Measurements from ENCODE around the gene TSPAN15.

Gene TSPAN15

DNA sequence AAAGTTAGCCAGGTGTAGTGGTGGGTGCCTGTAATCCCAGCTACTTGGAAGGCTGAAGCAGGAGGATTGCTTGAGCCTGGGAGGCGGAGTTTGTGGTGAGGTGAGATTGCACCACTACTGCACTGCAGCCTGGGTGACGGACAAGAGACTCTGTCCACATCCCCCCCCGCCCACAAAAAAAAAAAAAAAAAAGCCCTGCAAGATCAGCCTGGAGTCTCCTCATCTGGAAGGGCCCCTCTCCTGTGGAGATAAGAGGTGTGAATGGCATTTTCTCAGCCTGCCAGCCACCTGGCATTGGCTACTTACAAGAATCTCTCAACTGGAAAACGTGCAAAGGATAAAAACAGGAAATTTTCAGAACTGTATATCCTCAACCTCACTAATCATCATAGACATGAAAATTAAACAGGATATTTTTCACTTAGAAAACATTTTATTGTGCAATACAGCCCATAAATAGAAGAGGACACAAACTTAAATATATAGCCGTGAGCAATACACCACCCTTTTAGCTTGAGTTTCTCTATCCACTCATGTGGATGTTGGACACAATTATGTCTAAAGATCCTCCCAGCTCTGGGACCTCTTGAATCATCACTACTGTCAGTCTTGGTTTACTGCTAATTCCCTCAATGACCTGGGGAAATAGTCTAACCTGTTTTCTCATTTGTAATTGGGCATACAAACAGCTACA is 11.3 kb upstream of the TSPAN15 start:
- Histone ChIP-seq H2AFZ (ENCODE audit: low read depth, low read length, severe bottlenecking) (no peak overlapping the region), H3K9me3 (ENCODE audit: insufficient read depth, low read length) (no peaks in the 10 kb centered on the region), H3K27me3 (ENCODE audit: low read length) (no peaks in the 10 kb centered on the region), H3F3A (ENCODE audit: insufficient read depth) (no peaks in the 10 kb centered on the region), H3K9ac (ENCODE audit: low read length) (no peak overlapping the region), H3K79me2 (ENCODE audit: insufficient read depth, low read length) (no peaks in the 10 kb centered on the region), H4K20me1 (ENCODE audit: low read depth, low read length) (no peaks in the 10 kb centered on the region), H3K4me2 (ENCODE audit: low read depth, low read length, poor library complexity, severe bottlenecking) (no peak overlapping the region), H3K36me3 (ENCODE audit: low read length) (no peaks in the 10 kb centered on the region), H3K4me3 (ENCODE audit: insufficient read depth, low read length, poor library complexity, severe bottlenecking) (no peak overlapping the region), H3K9me2 (replicated peaks; ENCODE audit: insufficient read depth, low read length) (no peaks in the 10 kb centered on the region), H3K27ac (ENCODE audit: low read depth, low read length) (no peak overlapping the region)
- TF ChIP-seq EZH2phosphoT487 (conservative IDR thresholded peaks at IDR 0.05; ENCODE audit: low read length), result no peak
- TF ChIP-seq, protein P1, sequence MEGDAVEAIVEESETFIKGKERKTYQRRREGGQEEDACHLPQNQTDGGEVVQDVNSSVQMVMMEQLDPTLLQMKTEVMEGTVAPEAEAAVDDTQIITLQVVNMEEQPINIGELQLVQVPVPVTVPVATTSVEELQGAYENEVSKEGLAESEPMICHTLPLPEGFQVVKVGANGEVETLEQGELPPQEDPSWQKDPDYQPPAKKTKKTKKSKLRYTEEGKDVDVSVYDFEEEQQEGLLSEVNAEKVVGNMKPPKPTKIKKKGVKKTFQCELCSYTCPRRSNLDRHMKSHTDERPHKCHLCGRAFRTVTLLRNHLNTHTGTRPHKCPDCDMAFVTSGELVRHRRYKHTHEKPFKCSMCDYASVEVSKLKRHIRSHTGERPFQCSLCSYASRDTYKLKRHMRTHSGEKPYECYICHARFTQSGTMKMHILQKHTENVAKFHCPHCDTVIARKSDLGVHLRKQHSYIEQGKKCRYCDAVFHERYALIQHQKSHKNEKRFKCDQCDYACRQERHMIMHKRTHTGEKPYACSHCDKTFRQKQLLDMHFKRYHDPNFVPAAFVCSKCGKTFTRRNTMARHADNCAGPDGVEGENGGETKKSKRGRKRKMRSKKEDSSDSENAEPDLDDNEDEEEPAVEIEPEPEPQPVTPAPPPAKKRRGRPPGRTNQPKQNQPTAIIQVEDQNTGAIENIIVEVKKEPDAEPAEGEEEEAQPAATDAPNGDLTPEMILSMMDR (IDR thresholded peaks at IDR 0.05; ENCODE audit: insufficient read depth, low read length, poor library complexity, severe bottlenecking), result no peak

DNA sequence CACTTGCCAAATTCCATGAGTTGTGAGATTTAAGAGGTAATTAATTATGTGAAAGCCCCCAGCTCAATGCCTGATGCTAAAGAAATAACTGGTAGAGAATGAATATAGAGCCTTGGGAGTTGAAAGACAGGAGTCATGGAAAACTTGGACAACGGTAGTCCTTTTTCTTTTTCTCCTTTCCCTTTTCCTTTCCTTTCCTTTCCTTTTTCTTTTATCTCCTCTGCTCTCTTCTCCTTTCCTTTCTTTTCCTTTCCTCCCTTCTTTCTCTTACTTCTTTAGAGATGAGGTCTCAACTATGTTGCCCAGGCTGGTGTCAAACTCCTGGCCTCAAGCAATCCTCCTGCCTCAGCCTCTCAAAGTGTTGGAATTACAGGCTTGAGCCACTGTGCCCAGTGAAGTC is 7.9 kb upstream of the TSPAN15 start:
- Histone ChIP-seq H3K9me2 (replicated peaks; ENCODE audit: insufficient read depth, low read length) (no peaks in the 10 kb centered on the region), H3F3A (ENCODE audit: insufficient read depth) (no peaks in the 10 kb centered on the region), H3K79me2 (ENCODE audit: insufficient read depth, low read length) (no peaks in the 10 kb centered on the region), H3K9me3 (ENCODE audit: insufficient read depth, low read length) (no peaks in the 10 kb centered on the region), H2AFZ (ENCODE audit: low read depth, low read length, severe bottlenecking) (no peak overlapping the region), H3K9ac (ENCODE audit: low read length) (no peak overlapping the region), H3K4me3 (ENCODE audit: insufficient read depth, low read length, poor library complexity, severe bottlenecking) (no peak overlapping the region), H3K4me2 (ENCODE audit: low read depth, low read length, poor library complexity, severe bottlenecking) (no peak overlapping the region), H3K27me3 (ENCODE audit: low read length) (no peaks in the 10 kb centered on the region), H4K20me1 (ENCODE audit: low read depth, low read length) (no peaks in the 10 kb centered on the region), H3K27ac (ENCODE audit: low read depth, low read length) (no peak overlapping the region), H3K36me3 (ENCODE audit: low read length) (no peaks in the 10 kb centered on the region)
- TF ChIP-seq EZH2phosphoT487 (conservative IDR thresholded peaks at IDR 0.05; ENCODE audit: low read length), result no peak
- TF ChIP-seq, protein P1 (IDR thresholded peaks at IDR 0.05; ENCODE audit: insufficient read depth, low read length, poor library complexity, severe bottlenecking), result no peak

DNA sequence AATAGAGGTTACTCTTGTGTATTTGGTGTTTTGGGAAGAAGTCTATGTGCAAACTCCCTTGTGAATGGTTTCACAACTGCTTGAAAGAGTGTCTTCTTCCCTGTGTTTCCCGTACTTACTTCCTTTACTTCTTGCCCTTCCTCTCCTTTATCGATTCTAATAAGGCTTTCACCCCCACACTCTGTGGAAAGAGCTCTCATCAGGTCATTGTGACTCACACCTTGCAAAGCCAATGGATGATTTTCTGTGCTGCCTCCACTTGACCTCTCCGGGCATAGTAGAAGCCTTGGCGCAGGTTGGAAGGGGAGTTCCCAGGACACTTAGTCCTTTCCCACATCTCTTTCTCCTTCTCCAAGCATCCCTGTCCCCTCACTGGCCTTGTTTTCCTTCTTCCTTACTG is 6.2 kb upstream of the TSPAN15 start:
- H3F3A ChIP-seq (ENCODE audit: insufficient read depth), result no peaks in the 10 kb centered on the region
- TF ChIP-seq EZH2phosphoT487 (conservative IDR thresholded peaks at IDR 0.05; ENCODE audit: low read length), result no peak
- TF ChIP-seq, protein P1 (IDR thresholded peaks at IDR 0.05; ENCODE audit: insufficient read depth, low read length, poor library complexity, severe bottlenecking), result no peak
- H4K20me1 ChIP-seq (ENCODE audit: low read depth, low read length), result no peaks in the 10 kb centered on the region
- no peaks in the 10 kb centered on the region for H3K36me3 ChIP-seq (ENCODE audit: low read length)
- no peak overlapping the region for H3K4me3 ChIP-seq (ENCODE audit: insufficient read depth, low read length, poor library complexity, severe bottlenecking)
- H3K9me2 ChIP-seq (replicated peaks; ENCODE audit: insufficient read depth, low read length), result no peaks in the 10 kb centered on the region
- no peaks in the 10 kb centered on the region for H3K27me3 ChIP-seq (ENCODE audit: low read length)
- no peak overlapping the region for H3K9ac ChIP-seq (ENCODE audit: low read length)
- no peaks in the 10 kb centered on the region for H3K79me2 ChIP-seq (ENCODE audit: insufficient read depth, low read length)
- H3K4me2 ChIP-seq (ENCODE audit: low read depth, low read length, poor library complexity, severe bottlenecking), result no peak overlapping the region
- no peak overlapping the region for H2AFZ ChIP-seq (ENCODE audit: low read depth, low read length, severe bottlenecking)
- no peak overlapping the region for H3K27ac ChIP-seq (ENCODE audit: low read depth, low read length)
- no peaks in the 10 kb centered on the region for H3K9me3 ChIP-seq (ENCODE audit: insufficient read depth, low read length)

All from SU-DHL-6 (cell line).